Activated T-helper 2 cell treated with anti-CD3 and anti-CD28 coated beads, Interferon-gamma antibody, Interleukin-2, Interleukin-4, amounts not matched to agents 10 μg/mL and 5 μg/mL and 100 μg/mL, durations not matched to agents 14 hours and 24 hours and 36 hours (primary cell): ENCODE results near the gene R3HDM2. TPM values are rescaled to one million over a fixed set of nuclear protein-coding genes. Genes with fewer than 3 reads are reported as not detected.
A peak's percentile ranks its signal among the peaks of the same experiment; 100 is the strongest.

Source experiments
- DNase-seq: peaks from one replicate; pipeline ENCODE4 v3.0.0; 2021; ENCODE audit warnings: low spot score
- H3K27ac Mint-ChIP-seq: one replicate; pipeline ENCODE4 v1.8.0; 2021; ENCODE audit warnings: mixed read lengths
- H3K27me3 Mint-ChIP-seq: one replicate; pipeline ENCODE4 v1.8.0; 2021; ENCODE audit warnings: low read depth, mixed read lengths
- H3K36me3 Mint-ChIP-seq: one replicate; pipeline ENCODE4 v1.8.0; 2021; ENCODE audit warnings: low read depth, mixed read lengths
- H3K4me1 Mint-ChIP-seq: one replicate; pipeline ENCODE4 v1.8.0; 2021; ENCODE audit warnings: low read depth, mixed read lengths
- H3K4me3 Mint-ChIP-seq: one replicate; pipeline ENCODE4 v1.8.0; 2021; ENCODE audit warnings: low read depth, mild to moderate bottlenecking, moderate library complexity, mixed read lengths
- H3K9me3 Mint-ChIP-seq: one replicate; pipeline ENCODE4 v1.8.0; 2021; ENCODE audit warnings: mixed read lengths
- intact Hi-C: fragments of 100-400 bp; cut with micrococcal nuclease; formaldehyde crosslinking; loops from one replicate; pipeline ENCODE4 v1.15.1; 2023
- total RNA-seq: library from RNA; stranded (reverse); gene quantifications from 2 replicates; pipeline ENCODE4 v1.2.3, GENCODE V29; 2022

Gene R3HDM2
- 44.9 and 46.9 TPM in 2 replicates for total RNA-seq

GRCh38 chr12:57430931-57431566 lies at the start of gene R3HDM2:
R3HDM2 (minus strand) TSS chr12:57431043; CDS start chr12:57310428, 120,615 bp downstream.
- Mint-ChIP-seq H3K27me3 (no peaks in the 10 kb centered on the region), H3K27ac (peak within 1 kb of the TSS; percentile 97), H3K4me1 (peaks cover 30% of the 10 kb centered on the region), H3K4me3 (peak within 1 kb of the TSS; percentile 93), H3K9me3 (no peaks in the 10 kb centered on the region), H3K36me3 (peaks cover 12% of the 10 kb centered on the region)
- peak; percentile 91 for DNase-seq
- intact Hi-C loops = loop anchor here (1.0 to 2.0 kb wide), 2 partner anchors 22 to 28 kb away; partner anchors contain the start of gene GLI1

GRCh38 chr12:57479376-57480115 lies 48.7 kb upstream of the R3HDM2 start, which contains the start of gene ARHGAP9:
ARHGAP9 (minus strand) TSS chr12:57479866; CDS start chr12:57479406, 460 bp downstream.
- Mint-ChIP-seq H3K27me3 (no peaks in the 10 kb centered on the region), H3K27ac (peak within 1 kb of the TSS; percentile 100), H3K4me3 (peak within 1 kb of the TSS; percentile 93), H3K36me3 (peaks cover 35% of the 10 kb centered on the region), H3K4me1 (peaks cover 47% of the 10 kb centered on the region), H3K9me3 (no peaks in the 10 kb centered on the region)
- DNase-seq = peak; percentile 59
- intact Hi-C loops = loop anchor here (1.0 to 2.0 kb wide), 3 partner anchors 8 to 793 kb away; partner anchors contain the start of gene DDIT3

DNA sequence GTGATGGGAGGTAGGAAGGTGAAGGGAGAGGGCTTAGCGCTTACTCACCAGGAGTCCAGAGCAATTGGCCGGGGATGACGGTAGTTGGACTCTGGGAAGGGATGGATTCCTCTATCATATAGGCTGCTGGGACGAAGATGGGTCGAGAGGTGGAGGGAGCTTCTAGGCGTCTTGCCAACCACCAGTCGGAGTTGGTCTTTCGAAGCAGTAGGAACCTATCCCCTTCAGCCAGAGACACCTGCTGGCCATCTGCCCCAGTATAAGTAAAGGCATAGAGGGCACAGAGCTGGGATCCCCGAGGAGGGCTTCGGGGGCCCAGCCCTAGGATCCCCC lies 48.2 kb upstream of the R3HDM2 start:
- peak overlapping the region; percentile 93 for H3K4me3 Mint-ChIP-seq

GRCh38 chr12:57477710-57478681 lies 47.2 kb upstream of the R3HDM2 start:
- Mint-ChIP-seq H3K9me3 (no peaks in the 10 kb centered on the region), H3K4me3 (peak overlapping the region; percentile 93), H3K4me1 (peaks cover 46% of the 10 kb centered on the region), H3K27ac (peak overlapping the region; percentile 100), H3K36me3 (peaks cover 45% of the 10 kb centered on the region), H3K27me3 (no peaks in the 10 kb centered on the region)
- DNase-seq = peak; percentile 51
- intact Hi-C loops = loop anchor here (1.0 to 2.0 kb wide), 3 partner anchors 16 to 791 kb away; partner anchors contain the start of gene DCTN2

More for the DNA sequence above, 48.2 kb upstream of the R3HDM2 start:
- Mint-ChIP-seq H3K9me3 (no peaks in the 10 kb centered on the region), H3K27me3 (no peaks in the 10 kb centered on the region), H3K36me3 (peaks cover 41% of the 10 kb centered on the region), H3K4me1 (peaks cover 52% of the 10 kb centered on the region), H3K27ac (peak overlapping the region; percentile 100)
- DNase-seq = no peak
- intact Hi-C loops = loop anchor here (1.0 to 2.0 kb wide), 3 partner anchors 8 to 792 kb away; partner anchors contain the start of gene DDIT3

- H3K27me3 Mint-ChIP-seq = no peaks in the 10 kb centered on the region
- intact Hi-C loops = loop anchor here (1.0 to 2.0 kb wide), 2 partner anchors 15 to 70 kb away; partner anchors contain the start of gene DCTN2
- peak overlapping the region; percentile 100 for H3K27ac Mint-ChIP-seq
- peaks cover 47% of the 10 kb centered on the region for H3K4me1 Mint-ChIP-seq
- H3K36me3 Mint-ChIP-seq = peaks cover 53% of the 10 kb centered on the region
- no peaks in the 10 kb centered on the region for H3K9me3 Mint-ChIP-seq
- DNase-seq = no peak
- peak overlapping the region; percentile 93 for H3K4me3 Mint-ChIP-seq
These were observed 46.3 kb upstream of the R3HDM2 start for GRCh38 chr12:57476993-57477709.

DNA sequence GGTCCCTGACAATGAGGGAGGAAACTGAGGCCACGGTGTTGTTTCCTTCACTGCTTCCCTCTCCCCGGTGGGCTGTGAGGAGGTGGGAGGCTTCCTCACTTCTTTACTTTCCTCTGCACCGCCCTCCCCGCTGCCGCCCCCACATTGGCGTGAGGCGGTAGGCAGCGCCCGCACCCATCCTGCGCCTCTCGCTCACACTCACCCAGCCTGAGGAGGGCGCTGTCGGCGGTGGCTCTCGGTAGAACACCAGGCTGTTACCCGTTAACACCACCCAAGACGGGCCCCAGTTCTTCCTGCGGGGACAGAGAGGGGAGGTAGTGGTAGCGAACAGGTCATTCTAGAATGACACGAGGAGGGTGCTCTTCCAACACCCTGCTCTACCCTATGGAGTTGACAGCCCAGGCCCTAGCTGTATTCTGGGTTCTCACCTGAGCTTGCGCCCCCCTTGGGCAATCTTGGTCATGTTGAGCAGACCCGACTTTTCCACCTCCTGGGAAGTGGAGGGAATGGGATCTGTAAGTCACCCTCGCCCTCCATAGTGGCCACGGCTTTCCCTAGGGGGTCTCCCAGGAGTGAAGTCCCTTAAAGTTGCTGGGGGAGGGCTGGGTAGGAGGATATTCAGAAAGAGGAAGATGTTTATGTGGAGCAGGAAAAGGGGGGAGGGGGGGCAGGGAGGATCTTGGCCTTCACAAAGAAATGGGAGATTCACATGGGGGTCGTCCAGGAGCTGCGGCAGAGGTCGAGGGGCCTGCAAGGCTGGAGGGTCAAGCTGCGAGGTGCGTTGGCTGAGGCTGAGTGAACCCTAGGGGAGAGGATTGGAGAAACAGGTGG lies 45.5 kb upstream of the R3HDM2 start:
- H3K4me3 Mint-ChIP-seq = peak overlapping the region; percentile 93
- H3K27me3 Mint-ChIP-seq = no peaks in the 10 kb centered on the region
- H3K9me3 Mint-ChIP-seq = no peaks in the 10 kb centered on the region
- peaks cover 47% of the 10 kb centered on the region for H3K4me1 Mint-ChIP-seq
- peak; percentile 72 for DNase-seq
- H3K27ac Mint-ChIP-seq = peak overlapping the region; percentile 100
- intact Hi-C loops = loop anchor here (2.0 kb wide), 1 partner anchor 70 kb away; the partner anchor contains the start of gene DCTN2
- H3K36me3 Mint-ChIP-seq = peaks cover 59% of the 10 kb centered on the region

- H3K36me3 Mint-ChIP-seq = peaks cover 56% of the 10 kb centered on the region
- DNase-seq = no peak
- no peaks in the 10 kb centered on the region for H3K27me3 Mint-ChIP-seq
- intact Hi-C loops = loop anchor here (2.0 kb wide), 1 partner anchor 71 kb away; the partner anchor contains the start of gene DCTN2
- H3K9me3 Mint-ChIP-seq = no peaks in the 10 kb centered on the region
- peaks cover 41% of the 10 kb centered on the region for H3K4me1 Mint-ChIP-seq
- peak overlapping the region; percentile 93 for H3K4me3 Mint-ChIP-seq
- H3K27ac Mint-ChIP-seq = peak overlapping the region; percentile 100
These were observed 44.7 kb upstream of the R3HDM2 start for GRCh38 chr12:57475271-57476161.

DNA sequence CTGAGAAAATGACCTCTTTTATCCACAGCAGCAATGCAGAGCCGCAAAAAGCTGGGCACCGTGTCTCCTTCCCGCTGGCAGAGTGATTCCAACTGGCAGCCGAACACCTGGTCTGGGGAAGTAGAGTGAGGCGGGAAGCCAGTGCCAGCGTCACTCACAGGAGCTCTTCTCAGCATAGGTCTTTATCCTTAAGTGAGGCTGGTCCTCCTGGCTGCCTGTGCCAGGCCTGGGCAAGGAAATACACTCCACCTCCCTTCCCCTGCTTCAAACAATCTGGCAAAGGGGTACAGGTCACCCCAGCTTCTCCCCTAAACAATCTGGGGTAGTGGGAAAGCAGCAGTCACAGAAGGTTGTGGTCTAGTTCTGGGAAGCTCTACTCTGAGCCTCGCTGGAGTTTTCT lies 44.0 kb upstream of the R3HDM2 start:
- no peaks in the 10 kb centered on the region for H3K27me3 Mint-ChIP-seq
- H3K4me1 Mint-ChIP-seq = peaks cover 35% of the 10 kb centered on the region
- H3K27ac Mint-ChIP-seq = peak overlapping the region; percentile 47
- no peak for DNase-seq
- peak overlapping the region; percentile 72 for H3K4me3 Mint-ChIP-seq
- H3K36me3 Mint-ChIP-seq = peaks cover 56% of the 10 kb centered on the region
- no peaks in the 10 kb centered on the region for H3K9me3 Mint-ChIP-seq
- intact Hi-C loops = no loop called here

- Mint-ChIP-seq H3K4me1 (peaks cover 31% of the 10 kb centered on the region), H3K9me3 (no peaks in the 10 kb centered on the region), H3K27ac (peak overlapping the region; percentile 47), H3K4me3 (peak overlapping the region; percentile 72), H3K27me3 (no peaks in the 10 kb centered on the region), H3K36me3 (peaks cover 52% of the 10 kb centered on the region)
- intact Hi-C loops = no loop called here
- no peak for DNase-seq
These were observed 43.6 kb upstream of the R3HDM2 start for GRCh38 chr12:57474430-57474829.

GRCh38 chr12:57473886-57474285 lies 43.0 kb upstream of the R3HDM2 start:
- Mint-ChIP-seq H3K27me3 (no peaks in the 10 kb centered on the region), H3K9me3 (no peaks in the 10 kb centered on the region), H3K36me3 (peaks cover 54% of the 10 kb centered on the region), H3K4me3 (peak overlapping the region; percentile 72), H3K4me1 (peaks cover 25% of the 10 kb centered on the region), H3K27ac (peak overlapping the region; percentile 47)
- intact Hi-C loops = no loop called here
- no peak for DNase-seq
